HepG2 (cell line): Measurements from ENCODE around the gene COPS9. TPM values are rescaled to one million over a fixed set of nuclear protein-coding genes. Genes with fewer than 3 reads are reported as not detected.

Source experiments
- ATF1 ChIP-seq: IDR thresholded peaks from 2 replicates; pipeline ENCODE4 v1.6.1; 2016; ENCODE audit warnings: mild to moderate bottlenecking, control low read depth
- BCL6 ChIP-seq: IDR thresholded peaks from 2 replicates; pipeline ENCODE4 v1.6.1; 2016; ENCODE audit warnings: missing genetic modification reagents, missing compliant biosample characterization
- FOXA1 ChIP-seq, 2 experiments: fragments of 450-650 bp in 1 of 2; sonication (generic) in 1 of 2; formaldehyde crosslinking in 1 of 2; IDR thresholded peaks; 2 replicates each; pipeline versions ENCODE4 v1.4.0 to v1.6.1; 2016 to 2020; ENCODE audit warnings: missing genetic modification reagents in 1 of 2
- FOXO1 ChIP-seq: sonication (generic); formaldehyde crosslinking; IDR thresholded peaks from 2 replicates; pipeline ENCODE4 v1.4.0; 2020; ENCODE audit warnings: missing genetic modification reagents
- HES4 ChIP-seq: sonication (generic); formaldehyde crosslinking; IDR thresholded peaks from 2 replicates; pipeline ENCODE4 v1.9.0; 2021; ENCODE audit warnings: mild to moderate bottlenecking, missing genetic modification reagents, borderline replicate concordance
- ISL2 ChIP-seq: sonication (generic); formaldehyde crosslinking; IDR thresholded peaks from 2 replicates; pipeline ENCODE4 v1.5.0; 2020; ENCODE audit warnings: missing genetic modification reagents
- KLF12 ChIP-seq: sonication (generic); formaldehyde crosslinking; IDR thresholded peaks from 2 replicates; pipeline ENCODE4 v1.4.0; 2020; ENCODE audit warnings: missing genetic modification reagents, borderline replicate concordance
- LCORL ChIP-seq, 2 experiments: fragments of 450-650 bp in 1 of 2; sonication (generic) in 1 of 2; formaldehyde crosslinking in 1 of 2; IDR thresholded peaks; 2 replicates each; pipeline versions ENCODE4 v1.5.0 to v1.6.1; 2017 to 2020; ENCODE audit warnings: antibody characterized with exemption in 1 of 2, missing genetic modification reagents in 1 of 2
- MAZ ChIP-seq, 2 experiments: sonication (generic) in 1 of 2; formaldehyde crosslinking in 1 of 2; IDR thresholded peaks; 2 replicates each; pipeline versions ENCODE4 v1.5.0 to v1.6.1; 2012 to 2020; ENCODE audit warnings: low read depth in 2 of 2, mild to moderate bottlenecking in 2 of 2, borderline replicate concordance in 1 of 2, improper control_type of control experiment in 1 of 2, low read length in 1 of 2, missing genetic modification reagents in 1 of 2, moderate library complexity in 1 of 2
- NRL ChIP-seq: sonication (generic); formaldehyde crosslinking; IDR thresholded peaks from 2 replicates; pipeline ENCODE4 v1.5.0; 2020; ENCODE audit warnings: missing genetic modification reagents, mild to moderate bottlenecking, moderate library complexity, borderline replicate concordance
- REXO4 ChIP-seq: sonication (generic); formaldehyde crosslinking; IDR thresholded peaks from 2 replicates; pipeline ENCODE4 v1.8.0; 2022; ENCODE audit warnings: missing genetic modification reagents, mild to moderate bottlenecking, borderline replicate concordance
- SNRNP70 ChIP-seq: fragments of 200-400 bp; formaldehyde crosslinking; IDR thresholded peaks from 2 replicates; pipeline ENCODE4 v1.6.1; 2017; ENCODE audit warnings: mild to moderate bottlenecking, low read depth, low read length, moderate library complexity
- TEAD3 ChIP-seq: optimal IDR thresholded peaks from 2 replicates; pipeline ENCODE3; 2016; ENCODE audit warnings: borderline replicate concordance
- ZFP37 ChIP-seq: sonication (generic); formaldehyde crosslinking; IDR thresholded peaks from 2 replicates; pipeline ENCODE4 v1.4.0; 2020; ENCODE audit warnings: missing genetic modification reagents, borderline replicate concordance
- ZNF747 ChIP-seq: sonication (generic); formaldehyde crosslinking; IDR thresholded peaks from 2 replicates; pipeline ENCODE4 v1.8.1; 2023; ENCODE audit warnings: missing genetic modification reagents, mild to moderate bottlenecking, borderline replicate concordance
- ZNF790 ChIP-seq: sonication (generic); formaldehyde crosslinking; IDR thresholded peaks from 2 replicates; pipeline ENCODE4 v1.8.0; 2022; ENCODE audit warnings: missing genetic modification reagents, mild to moderate bottlenecking, borderline replicate concordance
- ZNF792 ChIP-seq: IDR thresholded peaks from 2 replicates; pipeline ENCODE4 v1.6.1; 2016
- ZNF83 ChIP-seq: sonication (generic); formaldehyde crosslinking; IDR thresholded peaks from 2 replicates; pipeline ENCODE4 v1.4.0; 2020; ENCODE audit warnings: missing genetic modification reagents, mild to moderate bottlenecking, borderline replicate concordance
- polyA plus RNA-seq, 8 experiments: library from polyadenylated mRNA; depleted of rRNA in 3 of 8; stranded (reverse) in 7 of 8; unstranded in 1 of 8; fragments of >200 nt; fragmentation: Illumina TruSeq in 4 of 8; extraction: Trizol in 4 of 8; gene quantifications; 2 replicates each; pipeline versions ENCODE4 v1.2.1 to v1.2.3, GENCODE V29; 2011 to 2016; ENCODE audit warnings: low read depth in 4 of 8, missing spikeins in 1 of 8, mixed read lengths in 1 of 8; ENCODE audit not compliant: insufficient read depth in 1 of 8
- total RNA-seq, 5 experiments: library from RNA; depleted of rRNA; stranded (reverse); fragments of >200 nt; fragmentation: Illumina TruSeq; extraction: Trizol; gene quantifications; 2 replicates each; pipeline ENCODE4 v1.2.3, GENCODE V29; 2016; ENCODE audit warnings: low read depth in 1 of 5
- TF ChIP-seq, protein P1 (sequence below): sonication (generic); formaldehyde crosslinking; IDR thresholded peaks from 2 replicates; pipeline ENCODE4 v1.4.0; 2020; ENCODE audit warnings: mild to moderate bottlenecking, missing genetic modification reagents
- TF ChIP-seq, protein P2 (sequence below): sonication (generic); formaldehyde crosslinking; IDR thresholded peaks from 2 replicates; pipeline ENCODE4 v1.8.1; 2023; ENCODE audit warnings: missing genetic modification reagents, inconsistent platforms, borderline replicate concordance
- TF ChIP-seq, protein P3 (sequence below): sonication (generic); formaldehyde crosslinking; IDR thresholded peaks from 2 replicates; pipeline ENCODE4 v1.8.1; 2023; ENCODE audit warnings: mild to moderate bottlenecking, inconsistent platforms, moderate library complexity, missing genetic modification reagents, borderline replicate concordance
- TF ChIP-seq, protein P4 (sequence below): IDR thresholded peaks from 2 replicates; pipeline ENCODE4 v1.6.1; 2016
- TF ChIP-seq, protein P5 (sequence below): sonication (generic); formaldehyde crosslinking; IDR thresholded peaks from 2 replicates; pipeline ENCODE4 v1.8.1; 2023; ENCODE audit warnings: missing genetic modification reagents, mild to moderate bottlenecking, borderline replicate concordance
- TF ChIP-seq, protein P6 (sequence below): IDR thresholded peaks from 2 replicates; pipeline ENCODE4 v1.6.1; 2016; ENCODE audit warnings: low read depth, borderline replicate concordance

Gene COPS9
- total and polyA plus RNA-seq, 2 of the 13 experiments (the other 11 are each of a cell fraction or from before 2014, with no cell fraction given), result 180 to 247 TPM

DNA sequence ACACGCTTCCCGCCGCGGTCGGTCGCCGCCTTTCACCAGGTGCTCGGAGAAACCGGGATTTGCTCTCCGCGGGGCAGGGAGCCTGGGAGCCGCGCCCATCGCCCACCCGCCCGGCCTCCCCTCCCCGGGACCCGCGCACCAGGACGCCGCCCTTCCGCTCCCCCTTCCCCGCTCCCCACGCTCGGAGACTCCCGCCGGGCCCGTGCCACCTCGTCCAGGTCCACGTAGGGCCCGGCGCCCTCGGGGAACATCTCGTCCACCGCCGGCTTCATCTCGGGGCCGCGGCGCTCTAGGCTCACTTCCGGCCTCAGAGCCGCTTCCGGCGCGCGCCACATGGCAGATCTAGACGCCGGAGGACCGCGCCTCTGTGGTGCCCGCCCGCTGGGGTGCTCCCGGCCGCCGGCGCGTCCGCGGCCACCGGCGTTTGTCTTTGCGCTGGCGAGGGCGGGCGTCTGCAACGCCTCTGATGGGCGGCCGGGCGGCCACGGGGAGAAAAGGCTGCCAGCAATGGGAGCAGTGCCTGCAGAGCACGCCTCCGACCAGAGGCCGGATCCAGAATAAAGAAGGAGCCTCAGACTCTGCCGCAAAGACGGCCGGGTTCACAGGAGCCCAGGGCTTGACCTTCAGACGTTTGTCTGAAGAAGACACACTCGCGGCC is at the start of gene COPS9 (continued):
- TF ChIP-seq REXO4 (CRISPR knock-in tag), result no peak; the same call in 1 of the 2 replicates
- TF ChIP-seq FOXA1 (IDR thresholded peaks at IDR 0.05), result no peak
- TF ChIP-seq FOXA1 (CRISPR knock-in tag; IDR thresholded peaks at IDR 0.05), result no peak
- TF ChIP-seq ZNF747 (CRISPR knock-in tag), result peak; percentile 93
- peak; percentile 68 for TF ChIP-seq NRL
- TF ChIP-seq, protein P1, sequence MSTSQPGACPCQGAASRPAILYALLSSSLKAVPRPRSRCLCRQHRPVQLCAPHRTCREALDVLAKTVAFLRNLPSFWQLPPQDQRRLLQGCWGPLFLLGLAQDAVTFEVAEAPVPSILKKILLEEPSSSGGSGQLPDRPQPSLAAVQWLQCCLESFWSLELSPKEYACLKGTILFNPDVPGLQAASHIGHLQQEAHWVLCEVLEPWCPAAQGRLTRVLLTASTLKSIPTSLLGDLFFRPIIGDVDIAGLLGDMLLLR (CRISPR knock-in tag), result no peak
- peak; percentile 81 for TF ChIP-seq ISL2 (CRISPR knock-in tag)
- TF ChIP-seq, protein P2, sequence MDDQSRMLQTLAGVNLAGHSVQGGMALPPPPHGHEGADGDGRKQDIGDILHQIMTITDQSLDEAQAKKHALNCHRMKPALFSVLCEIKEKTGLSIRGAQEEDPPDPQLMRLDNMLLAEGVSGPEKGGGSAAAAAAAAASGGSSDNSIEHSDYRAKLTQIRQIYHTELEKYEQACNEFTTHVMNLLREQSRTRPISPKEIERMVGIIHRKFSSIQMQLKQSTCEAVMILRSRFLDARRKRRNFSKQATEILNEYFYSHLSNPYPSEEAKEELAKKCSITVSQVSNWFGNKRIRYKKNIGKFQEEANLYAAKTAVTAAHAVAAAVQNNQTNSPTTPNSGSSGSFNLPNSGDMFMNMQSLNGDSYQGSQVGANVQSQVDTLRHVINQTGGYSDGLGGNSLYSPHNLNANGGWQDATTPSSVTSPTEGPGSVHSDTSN (CRISPR knock-in tag), result no peak
- no peak for TF ChIP-seq ATF1 (CRISPR knock-in tag)
- 0 out of 2 replicates have a peak, but pooled peaks have one; percentile 7 for TF ChIP-seq FOXO1
- TF ChIP-seq, protein P3, sequence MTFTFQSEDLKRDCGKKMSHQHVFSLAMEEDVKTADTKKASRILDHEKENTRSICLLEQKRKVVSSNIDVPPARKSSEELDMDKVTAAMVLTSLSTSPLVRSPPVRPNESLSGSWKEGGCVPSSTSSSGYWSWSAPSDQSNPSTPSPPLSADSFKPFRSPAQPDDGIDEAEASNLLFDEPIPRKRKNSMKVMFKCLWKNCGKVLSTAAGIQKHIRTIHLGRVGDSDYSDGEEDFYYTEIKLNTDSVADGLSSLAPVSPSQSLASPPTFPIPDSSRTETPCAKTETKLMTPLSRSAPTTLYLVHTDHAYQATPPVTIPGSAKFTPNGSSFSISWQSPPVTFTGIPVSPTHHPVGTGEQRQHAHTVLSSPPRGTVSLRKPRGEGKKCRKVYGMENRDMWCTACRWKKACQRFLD (CRISPR knock-in tag), result no peak; the same call in 1 of the 2 replicates
- no peak for TF ChIP-seq ZFP37
- peak; percentile 57; the same call in 1 of the 2 replicates for TF ChIP-seq ZNF790
- TF ChIP-seq TEAD3, result peak; percentile 15
- no peak for TF ChIP-seq SNRNP70
- 0 out of 2 replicates have a peak, but pooled peaks have one; percentile 26 for TF ChIP-seq KLF12 (CRISPR knock-in tag)
- no peak for TF ChIP-seq LCORL (IDR thresholded peaks at IDR 0.05)
- TF ChIP-seq LCORL (CRISPR knock-in tag; IDR thresholded peaks at IDR 0.05), result peak; percentile 69
- peak; percentile 42; the same call in 1 of the 2 replicates for TF ChIP-seq MAZ (IDR thresholded peaks at IDR 0.05; ENCODE audit: borderline replicate concordance, low read depth, low read length)
- peak; percentile 56; the same call in 1 of the 2 replicates for TF ChIP-seq MAZ (CRISPR knock-in tag; IDR thresholded peaks at IDR 0.05; ENCODE audit: low read depth)
- peak; percentile 52; the same call in 1 of the 2 replicates for TF ChIP-seq ZNF792 (CRISPR knock-in tag)
- TF ChIP-seq, protein P4, sequence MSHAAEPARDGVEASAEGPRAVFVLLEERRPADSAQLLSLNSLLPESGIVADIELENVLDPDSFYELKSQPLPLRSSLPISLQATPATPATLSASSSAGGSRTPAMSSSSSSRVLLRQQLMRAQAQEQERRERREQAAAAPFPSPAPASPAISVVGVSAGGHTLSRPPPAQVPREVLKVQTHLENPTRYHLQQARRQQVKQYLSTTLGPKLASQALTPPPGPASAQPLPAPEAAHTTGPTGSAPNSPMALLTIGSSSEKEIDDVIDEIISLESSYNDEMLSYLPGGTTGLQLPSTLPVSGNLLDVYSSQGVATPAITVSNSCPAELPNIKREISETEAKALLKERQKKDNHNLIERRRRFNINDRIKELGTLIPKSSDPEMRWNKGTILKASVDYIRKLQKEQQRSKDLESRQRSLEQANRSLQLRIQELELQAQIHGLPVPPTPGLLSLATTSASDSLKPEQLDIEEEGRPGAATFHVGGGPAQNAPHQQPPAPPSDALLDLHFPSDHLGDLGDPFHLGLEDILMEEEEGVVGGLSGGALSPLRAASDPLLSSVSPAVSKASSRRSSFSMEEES (CRISPR knock-in tag), result no peak
- peak; percentile 58; the same call in 1 of the 2 replicates for TF ChIP-seq HES4 (CRISPR knock-in tag)
- TF ChIP-seq, protein P5, sequence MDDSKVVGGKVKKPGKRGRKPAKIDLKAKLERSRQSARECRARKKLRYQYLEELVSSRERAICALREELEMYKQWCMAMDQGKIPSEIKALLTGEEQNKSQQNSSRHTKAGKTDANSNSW (CRISPR knock-in tag), result no peak
- TF ChIP-seq BCL6 (CRISPR knock-in tag), result no peak
- TF ChIP-seq, protein P6, sequence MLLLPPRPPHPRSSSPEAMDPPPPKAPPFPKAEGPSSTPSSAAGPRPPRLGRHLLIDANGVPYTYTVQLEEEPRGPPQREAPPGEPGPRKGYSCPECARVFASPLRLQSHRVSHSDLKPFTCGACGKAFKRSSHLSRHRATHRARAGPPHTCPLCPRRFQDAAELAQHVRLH (CRISPR knock-in tag), result no peak
- peak; percentile 63; the same call in 1 of the 2 replicates for TF ChIP-seq ZNF83 (CRISPR knock-in tag)
